ENCODE results near the gene CHCHD2.
A peak's percentile ranks its signal among the peaks of the same experiment; 100 is the strongest.
"Not testable (repeated sequence)": the region's sequence is repeated elsewhere in the genome, so short reads cannot be mapped to it uniquely, and the experiment has no call there.

Gene CHCHD2

GRCh38 chr7:56106108-56107073 is at the start of gene CHCHD2:
TSS of gene CHCHD2 (minus strand) at chr7:56106476. CDS start at chr7:56106413, 63 bp downstream.
- DNase-seq = peak; percentile 99

GRCh38 chr7:56131062-56131461 is 24.8 kb upstream of the CHCHD2 start:
- DNase-seq = not testable (repeated sequence)

DNA sequence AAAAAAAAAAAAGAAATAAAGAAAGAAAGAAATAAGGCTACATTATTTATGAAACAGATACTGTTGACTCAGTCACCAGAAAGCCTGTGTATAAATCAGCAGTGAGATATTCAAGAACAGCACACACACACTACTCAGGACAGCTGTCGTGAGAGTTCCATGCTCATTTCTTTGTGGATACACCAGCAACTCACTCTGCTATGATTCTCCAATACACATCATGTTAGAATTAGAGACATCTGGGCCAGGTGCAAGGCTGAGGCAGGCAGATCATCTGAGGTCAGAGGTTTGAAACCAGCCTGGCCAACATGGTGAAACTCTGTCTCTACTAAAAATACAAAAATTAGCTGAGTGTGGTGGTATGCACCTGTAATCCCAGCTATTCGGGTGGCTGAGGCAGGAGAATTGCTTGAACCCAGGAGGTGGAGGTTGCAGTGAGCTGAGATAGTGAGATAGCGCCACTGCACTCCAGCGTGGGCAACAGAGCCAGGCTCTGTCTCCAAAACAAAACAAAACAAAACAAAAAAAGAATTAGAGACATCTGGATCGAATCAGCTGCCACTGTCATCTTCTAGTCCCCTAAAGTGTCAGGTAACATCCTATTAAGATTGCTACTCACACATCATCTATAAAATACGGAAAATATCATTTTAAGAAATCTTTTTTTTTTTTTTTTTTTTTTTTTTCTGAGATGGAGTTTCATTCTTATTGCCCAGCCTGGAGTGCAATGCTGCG is 21.1 kb upstream of the CHCHD2 start:
- no peak for DNase-seq

GRCh38 chr7:56125831-56126230 is 19.6 kb upstream of the CHCHD2 start:
- no peak for DNase-seq

DNA sequence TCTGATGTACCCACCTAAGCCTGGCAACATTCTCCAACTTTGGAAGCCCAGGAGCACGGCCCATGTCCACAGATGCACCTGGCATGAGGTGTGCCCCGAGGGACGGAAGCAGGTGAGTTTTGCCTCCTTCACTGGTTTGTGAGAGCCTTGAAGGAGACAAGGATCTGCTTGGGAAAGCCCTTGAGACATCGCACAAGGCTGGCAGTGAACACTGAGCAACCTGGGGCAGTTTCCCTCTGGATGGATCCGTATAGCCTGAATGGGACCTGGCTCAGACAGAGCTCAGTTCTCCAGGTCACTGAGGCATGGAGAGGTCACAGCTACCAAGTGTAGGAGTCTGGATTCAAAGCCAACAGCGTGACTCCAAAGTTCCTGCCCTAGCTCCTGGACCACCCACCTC is 18.7 kb upstream of the CHCHD2 start:
- no peak for DNase-seq

DNA sequence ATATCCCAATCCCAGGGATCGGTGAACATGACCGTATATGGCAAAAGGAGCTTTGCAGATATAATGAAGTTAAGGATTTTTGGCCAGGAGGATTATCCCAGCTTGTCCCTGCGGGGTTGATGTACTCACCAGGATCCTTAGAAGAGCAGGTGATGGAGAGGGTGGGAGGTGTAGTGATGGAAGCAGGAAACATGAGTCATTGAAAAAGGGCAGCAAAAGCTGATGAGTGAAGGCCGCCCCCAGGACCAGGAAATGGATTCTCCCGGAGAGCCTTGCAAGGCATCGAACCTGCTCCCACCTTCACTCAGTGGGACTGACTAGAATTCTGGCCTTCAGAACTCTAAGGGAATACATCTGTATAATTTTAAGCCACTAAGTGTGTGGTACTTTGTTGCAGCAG is 15.2 kb upstream of the CHCHD2 start:
- no peak for DNase-seq

DNA sequence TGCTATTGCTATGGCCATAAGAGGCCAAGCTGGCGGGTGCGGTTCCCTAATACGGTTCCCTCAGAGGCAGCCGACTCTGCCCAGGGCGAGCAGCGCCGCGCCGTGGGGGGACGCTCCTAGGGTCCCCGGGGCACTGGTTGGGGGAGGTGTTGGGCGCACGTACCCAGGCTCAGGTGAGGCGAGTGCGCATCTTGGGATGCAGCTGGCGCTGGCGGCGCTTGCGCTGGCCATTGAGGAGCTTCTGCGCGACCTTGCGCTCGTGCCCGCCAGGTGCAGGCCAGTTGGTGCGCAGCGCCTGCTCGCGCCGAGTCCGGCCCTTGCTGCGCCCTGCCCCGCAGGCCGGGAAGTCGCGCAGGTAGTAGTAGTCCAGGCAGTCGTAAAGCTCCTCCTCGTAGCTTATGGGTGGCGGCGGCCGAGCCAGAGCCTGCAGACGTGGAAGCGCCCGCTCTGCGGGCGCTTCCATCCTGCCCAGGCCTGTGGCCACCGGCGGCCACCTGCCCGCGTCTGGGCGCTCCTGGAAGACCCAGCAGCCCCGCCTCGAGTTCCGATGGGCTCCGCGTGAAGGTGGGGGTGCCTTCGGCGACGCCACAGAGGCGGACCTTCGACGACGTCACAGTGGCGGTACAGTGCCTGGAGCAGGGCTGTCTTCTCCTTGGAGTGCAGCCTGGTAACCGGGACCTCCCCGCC is 9.7 kb upstream of the CHCHD2 start, which contains the start of gene NUPR2:
Gene NUPR2 (minus strand): TSS at position 566 of the 687 bp plus-strand sequence. CDS start 103 bp downstream, at position 463.
- DNase-seq = no peak

DNA sequence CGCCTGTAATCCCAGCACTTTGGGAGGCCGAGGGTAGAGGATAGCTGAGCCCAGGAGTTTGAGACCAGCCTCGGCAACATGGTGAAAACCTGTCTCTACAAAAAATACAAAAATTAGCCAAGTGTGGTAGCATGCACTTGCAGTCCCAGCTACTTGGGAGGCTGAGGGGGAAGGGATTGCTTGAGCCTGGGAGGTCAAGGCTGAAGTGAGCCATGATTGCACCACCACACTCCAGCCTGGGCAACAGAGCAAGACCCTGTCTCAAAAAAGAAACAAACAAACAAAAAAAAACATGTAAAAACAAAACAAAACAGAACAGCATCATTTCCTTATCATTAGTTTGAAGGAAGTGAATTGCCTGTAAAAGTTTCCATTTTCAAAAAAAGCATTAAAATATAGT is 6.0 kb upstream of the CHCHD2 start:
- DNase-seq = not testable (repeated sequence)

DNA sequence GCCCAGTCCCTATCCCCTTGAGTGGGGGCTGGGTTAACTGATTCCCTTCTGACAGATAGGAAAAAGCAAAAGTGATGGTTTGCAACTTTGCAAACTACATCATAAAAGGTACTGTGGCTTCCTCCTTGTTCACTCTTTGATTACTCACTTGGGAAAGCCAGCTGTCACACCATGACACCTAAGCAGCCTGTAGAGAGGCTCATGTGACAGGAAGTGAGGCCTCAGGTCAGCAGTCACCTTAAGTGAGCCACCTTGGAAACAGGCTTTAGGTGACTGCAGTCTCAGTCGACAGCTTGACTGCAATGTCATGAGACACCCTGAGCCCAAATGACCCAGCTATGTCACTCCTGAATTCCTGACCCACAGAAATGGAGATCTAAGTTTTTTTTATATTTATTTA is 4.3 kb upstream of the CHCHD2 start:
- DNase-seq = no peak

DNA sequence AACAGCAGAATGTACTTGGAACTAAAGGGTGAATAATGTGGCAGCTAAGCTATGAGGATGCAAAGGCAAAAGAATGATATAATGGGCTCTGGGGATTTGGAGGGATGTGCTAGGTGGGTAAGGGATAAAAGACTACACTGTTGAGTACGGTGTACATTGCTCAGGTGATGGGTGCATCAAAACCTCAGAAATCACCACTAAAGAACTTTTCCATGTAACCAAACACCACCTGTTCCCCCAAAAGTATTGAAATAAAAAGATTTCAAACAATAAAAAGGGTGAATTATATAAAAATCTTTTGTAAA is 1.6 kb upstream of the CHCHD2 start:
- no peak for DNase-seq

DNA sequence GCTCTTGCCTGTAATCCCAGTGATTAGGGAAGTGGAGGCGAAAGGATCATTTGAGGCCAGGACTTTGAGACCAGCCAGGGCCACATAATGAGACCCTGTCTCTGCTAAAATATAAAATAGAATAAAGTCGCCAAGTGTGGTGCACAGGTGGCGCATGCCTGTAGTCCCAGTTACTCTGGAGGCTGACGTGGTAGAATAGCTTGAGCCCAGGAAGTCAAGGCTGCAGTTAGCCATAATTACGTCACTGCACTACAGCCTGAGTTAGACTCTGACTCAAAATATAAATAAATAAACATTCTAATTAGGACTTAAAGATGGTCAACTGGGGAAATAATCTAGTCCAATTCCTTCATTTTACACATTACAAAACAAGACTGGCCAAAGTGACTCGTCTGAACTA is 768 bp downstream of the CHCHD2 start:
- DNase-seq = no peak

- DNase-seq = not testable (repeated sequence)
These were observed 2.1 kb downstream of the CHCHD2 start for GRCh38 chr7:56104138-56104537.

- no peak for DNase-seq
These were observed 6.6 kb downstream of the CHCHD2 start for GRCh38 chr7:56099653-56100052.

GRCh38 chr7:56098187-56099008 is 7.9 kb downstream of the CHCHD2 start:
- DNase-seq = not testable (repeated sequence)

DNA sequence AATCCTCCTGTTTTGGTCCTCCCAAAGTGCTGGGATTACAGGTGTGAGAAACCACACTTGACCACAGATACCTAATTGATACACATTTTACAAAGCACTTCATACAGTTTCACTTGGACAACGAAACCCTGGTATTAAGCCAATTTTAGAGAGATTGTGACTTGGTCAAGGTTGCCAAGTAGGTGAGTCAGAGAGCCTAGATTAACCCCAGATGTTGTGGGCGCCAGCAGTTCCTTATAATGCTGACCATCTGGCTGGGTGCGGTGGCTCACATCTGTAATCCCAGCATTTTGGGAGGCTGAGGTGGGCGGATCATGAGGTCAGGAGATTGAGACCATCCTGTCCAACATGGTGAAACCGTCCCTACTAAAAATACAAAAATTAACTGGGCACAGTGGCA is 8.6 kb downstream of the CHCHD2 start:
- no peak for DNase-seq

DNA sequence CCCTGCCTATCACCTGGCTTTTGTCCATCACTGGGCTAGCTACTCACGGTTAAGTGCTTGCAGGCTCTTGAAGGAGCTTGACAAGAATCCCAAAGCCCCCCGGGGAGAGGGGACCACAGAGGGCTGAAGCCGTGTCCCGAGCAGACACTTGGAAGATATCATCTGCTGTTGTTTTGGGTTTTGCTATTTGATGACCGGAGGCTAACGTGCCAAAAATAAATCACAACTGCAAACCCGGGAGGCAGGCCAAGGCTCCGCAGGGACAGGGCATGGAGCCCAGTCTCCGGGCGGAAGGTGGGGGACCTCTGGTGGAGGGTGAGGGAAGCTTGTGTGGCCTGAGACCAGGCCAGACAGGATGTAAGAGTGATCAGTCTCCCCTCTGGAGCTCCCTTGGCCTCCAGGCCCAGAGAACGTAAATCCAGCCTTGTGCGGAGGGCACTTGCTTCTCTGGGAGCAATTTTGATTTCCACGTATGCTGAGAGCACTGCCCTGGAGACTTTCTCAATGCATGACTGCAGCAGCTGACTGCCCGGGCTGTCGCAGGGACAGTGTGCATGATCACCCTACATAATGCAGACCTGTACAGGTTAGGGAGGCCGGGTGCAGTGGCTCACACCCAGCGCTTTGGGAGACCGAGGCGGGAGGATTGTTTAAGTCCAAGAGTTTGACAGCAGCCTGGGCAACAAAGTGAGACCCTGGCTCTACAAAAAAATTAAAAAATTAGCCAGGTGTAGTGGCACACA is 13.3 kb downstream of the CHCHD2 start, which contains the start of gene PHKG1:
Gene PHKG1 (minus strand): TSS at position 164 of the 743 bp plus-strand sequence. CDS start 4,011 bp downstream, outside the sequence.
- DNase-seq = peak; percentile 48

DNA sequence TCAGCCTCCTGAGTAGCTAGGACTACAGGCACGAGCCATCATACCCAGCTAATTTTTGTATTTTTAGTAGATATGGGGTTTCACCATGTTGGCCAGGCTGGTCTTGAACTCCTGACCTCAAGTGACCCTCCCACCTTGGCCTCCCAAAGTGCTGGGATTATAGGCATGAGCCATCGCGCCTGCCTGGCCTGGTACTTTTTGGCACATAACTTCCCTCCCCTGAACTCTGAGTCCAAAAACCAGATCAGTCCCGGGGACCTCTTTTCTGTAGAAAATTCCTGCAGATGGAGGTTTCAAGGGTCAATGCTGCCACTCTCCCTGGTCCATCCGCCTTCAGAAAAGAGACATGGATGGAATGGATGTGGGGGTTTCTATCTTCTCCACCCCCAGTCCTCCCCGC is 13.9 kb downstream of the CHCHD2 start:
- not testable (repeated sequence) for DNase-seq

- DNase-seq = no peak
These were observed 14.7 kb downstream of the CHCHD2 start for GRCh38 chr7:56091591-56091990.

- DNase-seq = no peak
These were observed 18.8 kb downstream of the CHCHD2 start for GRCh38 chr7:56087445-56087844.

GRCh38 chr7:56086761-56087160 is 19.5 kb downstream of the CHCHD2 start:
- DNase-seq = no peak

DNA sequence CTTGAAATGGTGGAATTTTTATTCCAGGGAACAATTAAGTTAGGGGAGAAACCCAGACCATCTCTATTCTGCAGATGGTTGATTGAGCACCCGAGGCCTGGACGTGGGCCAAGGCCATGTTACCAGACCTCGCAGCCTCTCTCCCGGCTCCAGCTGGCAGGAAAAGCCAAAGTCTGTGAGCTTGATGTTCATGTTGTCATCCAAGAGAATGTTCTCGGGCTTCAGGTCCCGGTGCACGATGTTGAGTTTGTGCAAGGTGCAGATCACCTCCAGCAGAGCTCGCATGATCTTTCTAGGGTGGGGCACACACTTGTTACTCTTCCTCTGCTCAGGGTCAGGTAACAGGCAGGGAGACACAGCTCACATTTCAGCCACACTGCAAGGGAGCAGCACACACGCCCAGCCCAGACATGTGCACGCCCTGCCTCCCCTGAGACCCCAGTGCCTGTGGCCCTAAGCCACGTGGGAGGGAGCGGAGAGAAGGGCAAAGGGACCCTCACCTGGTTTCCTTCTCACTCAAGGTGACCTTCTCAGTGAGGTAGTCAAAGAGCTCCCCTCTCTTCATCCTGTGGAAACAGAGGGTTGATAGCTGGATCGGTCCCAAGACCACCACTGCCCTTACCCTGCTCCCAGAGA is 23.0 kb downstream of the CHCHD2 start:
- no peak for DNase-seq

Measured in NCI-H2081 treated with DMSO at 0.1 percent for 48 hours (cell line).